AG04449 (cell line): ENCODE data around the gene NCOR1.
"Not testable (repeated sequence)": the region's sequence is repeated elsewhere in the genome, so short reads cannot be mapped to it uniquely, and the experiment has no call there.

Source experiments
- CTCF ChIA-PET: fragments of 350-600 bp; formaldehyde crosslinking; extraction: SDS; loops from one replicate; lab custom pipeline; 2021; ENCODE audit warnings: antibody characterized with exemption; lab: Yijun Ruan, JAX
- POLR2A ChIA-PET: fragments of 400-600, 350-600 bp; formaldehyde crosslinking; extraction: SDS; loops from one replicate; lab custom pipeline; 2020; ENCODE audit warnings: antibody characterized with exemption, inconsistent platforms; lab: Yijun Ruan, JAX
- DNase-seq: peaks from one replicate; pipeline ENCODE4 v3.0.0-alpha.2; 2010; ENCODE audit warnings: low read depth, low spot score
- H3K4me3 ChIP-seq: 2 replicates; pipeline ENCODE4 v1.5.1; 2011; ENCODE audit warnings: low read depth, mild to moderate bottlenecking, control low read depth, low read length
- CTCF ChIP-seq: IDR thresholded peaks from one replicate; pipeline ENCODE4 v1.5.1; 2011; ENCODE audit warnings: mild to moderate bottlenecking, moderate library complexity, low read length, control low read depth, inconsistent platforms; ENCODE audit not compliant: insufficient read depth; ENCODE audit errors: missing control alignments

Gene NCOR1

GRCh38 chr17:16222406-16222805 is 7.1 kb upstream of the NCOR1 start:
- ChIA-PET CTCF (interaction anchor here (1.3 to 2.3 kb wide), 2 partner anchors 7 to 130 kb away, joined by 5 to 9 read pairs; partner anchors contain the start of genes CENPV and NCOR1), POLR2A (interaction anchor here (0.6 kb wide), 1 partner anchor 99 kb away, joined by 3 read pairs; no protein-coding TSS in a partner anchor)
- DNase-seq: no peak
- TF ChIP-seq CTCF: no peak
- no peak overlapping the region for H3K4me3 ChIP-seq

GRCh38 chr17:16217002-16217635 is 1.8 kb upstream of the NCOR1 start, which contains the start of gene PIGL:
Gene PIGL (plus strand): TSS chr17:16217210. CDS start chr17:16217227, 17 bp downstream.
- H3K4me3 ChIP-seq: peak within 1 kb of the TSS; percentile 100
- peak; percentile 74 for DNase-seq
- ChIA-PET POLR2A (interaction anchor here (1.0 kb wide), 1 partner anchor 164 kb away, joined by 3 read pairs; the partner anchor contains the start of gene UBB), CTCF (interaction anchor here (1.3 kb wide), 1 partner anchor 70 kb away, joined by 7 read pairs; no protein-coding TSS in a partner anchor)
- TF ChIP-seq CTCF: no peak

GRCh38 chr17:16216341-16217001 is 1.1 kb upstream of the NCOR1 start:
- ChIA-PET POLR2A (interaction anchor here (1.0 to 1.8 kb wide), 4 partner anchors 69 to 222 kb away, joined by 3 to 5 read pairs (median 4); partner anchors contain the start of gene UBB), CTCF (interaction anchor here (1.0 to 2.7 kb wide), 5 partner anchors 7 to 148 kb away, joined by 3 to 9 read pairs (median 4); partner anchors contain the start of gene CENPV)
- H3K4me3 ChIP-seq: peak overlapping the region; percentile 100
- DNase-seq: not testable (repeated sequence)

- no peak for DNase-seq
- POLR2A ChIA-PET: interaction anchor here (1.0 to 1.8 kb wide), 5 partner anchors 8 to 223 kb away, joined by 4 to 5 read pairs (median 4); partner anchors contain the start of gene UBB
- TF ChIP-seq CTCF: no peak
- peak overlapping the region; percentile 77 for H3K4me3 ChIP-seq
- CTCF ChIA-PET: interaction anchor here (1.0 to 2.7 kb wide), 7 partner anchors 8 to 148 kb away, joined by 3 to 9 read pairs (median 4); partner anchors contain the start of gene CENPV
Observed at GRCh38 chr17:16215965-16216316, 607 bp upstream of the NCOR1 start.

GRCh38 chr17:16215002-16215272 is 397 bp downstream of the NCOR1 start:
- TF ChIP-seq CTCF: no peak
- H3K4me3 ChIP-seq: peak overlapping the region; percentile 77
- POLR2A ChIA-PET: interaction anchor here (1.0 to 1.8 kb wide), 5 partner anchors 9 to 224 kb away, joined by 4 to 5 read pairs (median 4); partner anchors contain the start of gene UBB
- CTCF ChIA-PET: interaction anchor here (1.3 to 2.7 kb wide), 6 partner anchors 9 to 149 kb away, joined by 3 to 9 read pairs (median 4); partner anchors contain the start of gene CENPV
- no peak for DNase-seq

- no peak for DNase-seq
- ChIA-PET CTCF (interaction anchor here (0.9 to 2.7 kb wide), 5 partner anchors 9 to 150 kb away, joined by 3 to 9 read pairs (median 3); no protein-coding TSS in a partner anchor), POLR2A (interaction anchor here (1.7 to 1.8 kb wide), 2 partner anchors 72 to 225 kb away, joined by 4 read pairs; no protein-coding TSS in a partner anchor)
Observed at GRCh38 chr17:16214190-16215001, 938 bp downstream of the NCOR1 start.

More at GRCh38 chr17:16214190-16215001, 938 bp downstream of the NCOR1 start:
- TF ChIP-seq CTCF: no peak
- peak overlapping the region; percentile 77 for H3K4me3 ChIP-seq
